ENCODE results near the gene CHRNA4.
"Not testable (repeated sequence)": the region's sequence is repeated elsewhere in the genome, so short reads cannot be mapped to it uniquely, and the experiment has no call there.

The CHRNA4 gene

DNA sequence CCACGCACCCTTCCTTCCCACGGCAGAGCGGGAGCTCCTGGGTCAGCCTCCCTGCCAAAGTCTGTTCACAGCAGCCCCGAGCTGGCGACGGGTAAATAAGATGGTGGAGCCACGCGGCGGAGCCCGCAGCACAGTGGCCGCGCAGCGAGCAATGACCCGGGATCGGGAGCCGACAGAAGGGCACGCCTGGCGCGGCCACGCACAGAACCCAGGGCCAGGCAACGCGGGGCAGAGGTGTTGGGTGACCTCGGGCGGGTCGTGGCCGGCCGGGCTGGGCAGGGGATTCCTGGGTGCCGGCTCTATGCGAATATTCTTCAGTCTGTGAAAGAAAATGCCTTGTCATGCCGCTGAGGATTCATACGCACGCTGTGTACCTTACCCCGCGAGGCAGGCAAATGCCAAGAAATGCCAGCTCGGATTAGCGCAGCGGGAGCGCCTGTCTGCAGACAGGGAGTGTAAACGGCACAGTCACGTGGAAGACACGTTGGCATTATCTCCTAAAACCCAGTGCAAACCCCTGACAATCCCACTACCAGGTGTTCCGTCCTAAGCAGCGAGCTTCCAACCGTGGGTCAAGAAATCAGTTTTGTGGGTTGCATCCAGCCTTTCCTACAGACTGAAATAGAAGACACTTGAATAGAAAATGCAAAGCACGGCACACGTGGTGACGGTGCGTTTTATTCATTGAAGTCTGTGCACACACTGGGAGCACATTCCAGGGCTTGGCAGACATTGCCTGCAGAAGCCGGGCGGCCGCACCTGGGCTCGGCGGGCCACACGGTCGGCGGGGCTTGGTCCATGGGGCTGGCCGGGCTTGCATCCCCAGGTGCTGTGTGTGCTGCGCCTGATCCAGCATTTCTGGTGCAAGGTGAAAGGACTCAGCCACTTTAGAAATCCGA, 18.3 kb downstream of the CHRNA4 start:
- no peak overlapping the region for H3K27ac ChIP-seq (ENCODE audit: low read depth, low read length)
- peaks cover 0 to 37% of the 10 kb centered on the region in 2 donors for H3K27me3 ChIP-seq (ENCODE audit: control insufficient read depth in 1 of 2, insufficient read depth in 2 of 2, low read length in 2 of 2)
- H3K4me1 ChIP-seq (ENCODE audit: insufficient read depth, low read length) = peaks cover 5% of the 10 kb centered on the region
- no peak overlapping the region for H3K9ac ChIP-seq (ENCODE audit: low read length)
- H3K36me3 ChIP-seq (ENCODE audit: insufficient read depth, low read length) = no peaks in the 10 kb centered on the region
- no peaks in the 10 kb centered on the region for H3K9me3 ChIP-seq (ENCODE audit: low read length)
- no peak overlapping the region for H3K4me3 ChIP-seq (ENCODE audit: low read depth in 1 of 2, low read length in 2 of 2)

DNA sequence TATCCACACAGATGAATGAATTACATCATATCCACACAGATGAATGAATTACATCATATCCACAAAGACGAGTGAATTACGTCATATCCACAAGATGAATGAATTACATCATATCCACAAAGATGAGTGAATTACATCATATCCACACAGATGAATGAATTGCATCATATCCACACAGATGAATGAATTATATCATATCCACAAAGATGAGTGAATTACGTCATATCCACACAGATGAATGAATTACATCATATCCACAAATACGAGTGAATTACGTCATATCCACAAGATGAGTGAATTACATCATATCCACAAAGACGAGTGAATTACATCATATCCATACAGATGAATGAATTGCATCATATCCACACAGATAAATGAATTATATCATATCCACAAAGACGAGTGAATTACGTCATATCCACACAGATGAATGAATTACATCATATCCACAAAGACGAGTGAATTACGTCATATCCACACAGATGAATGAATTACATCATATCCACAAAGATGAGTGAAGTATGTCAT, 20.9 kb downstream of the CHRNA4 start:
- H3K9ac ChIP-seq (ENCODE audit: low read length); H3K27ac ChIP-seq (ENCODE audit: low read depth, low read length); H3K4me3 ChIP-seq (ENCODE audit: low read depth in 1 of 2, low read length in 2 of 2); H3K36me3 ChIP-seq (ENCODE audit: insufficient read depth, low read length); H3K9me3 ChIP-seq (ENCODE audit: low read length); H3K4me1 ChIP-seq (ENCODE audit: insufficient read depth, low read length): not testable (repeated sequence)
- peaks cover 5 to 16% of the 10 kb centered on the region in 2 donors for H3K27me3 ChIP-seq (ENCODE audit: control insufficient read depth in 1 of 2, insufficient read depth in 2 of 2, low read length in 2 of 2)

DNA sequence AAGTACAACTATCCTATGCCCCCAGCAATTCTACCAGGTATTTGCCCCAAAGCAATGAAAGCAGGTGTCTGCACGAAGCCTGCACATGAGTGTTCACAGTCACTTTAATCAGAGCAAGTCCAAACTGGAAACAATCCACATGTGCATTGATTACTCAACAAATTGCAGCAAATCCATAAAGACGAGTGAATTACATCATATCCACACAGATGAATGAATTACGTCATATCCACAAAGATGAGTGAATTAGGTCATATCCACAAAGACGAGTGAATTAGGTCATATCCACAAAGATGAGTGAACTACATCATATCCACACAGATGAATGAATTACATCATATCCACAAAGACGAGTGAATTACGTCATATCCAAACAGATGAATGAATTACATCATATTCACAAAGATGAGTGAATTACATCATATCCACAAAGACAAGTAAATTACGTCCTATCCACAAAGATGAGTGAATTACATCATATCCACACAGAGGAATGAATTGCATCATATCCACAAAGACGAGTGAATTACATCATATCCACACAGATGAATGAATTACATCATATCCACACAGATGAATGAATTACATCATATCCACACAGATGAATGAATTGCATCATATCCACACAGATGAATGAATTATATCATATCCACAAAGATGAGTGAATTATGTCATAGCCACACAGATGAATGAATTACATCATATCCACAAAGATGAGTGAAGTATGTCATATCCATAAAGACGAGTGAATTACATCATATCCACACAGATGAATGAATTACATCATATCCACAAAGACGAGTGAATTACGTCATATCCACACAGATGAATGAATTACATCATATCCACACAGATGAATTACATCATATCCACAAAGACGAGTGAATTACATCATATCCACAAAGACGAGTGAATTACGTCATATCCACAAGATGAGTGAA, 21.7 kb downstream of the CHRNA4 start:
- H3K9me3 ChIP-seq (ENCODE audit: low read length); H3K27ac ChIP-seq (ENCODE audit: low read depth, low read length); H3K36me3 ChIP-seq (ENCODE audit: insufficient read depth, low read length); H3K4me1 ChIP-seq (ENCODE audit: insufficient read depth, low read length); H3K9ac ChIP-seq (ENCODE audit: low read length); H3K4me3 ChIP-seq (ENCODE audit: low read depth in 1 of 2, low read length in 2 of 2): not testable (repeated sequence)
- H3K27me3 ChIP-seq (ENCODE audit: control insufficient read depth in 1 of 2, insufficient read depth in 2 of 2, low read length in 2 of 2) = peaks cover 5 to 13% of the 10 kb centered on the region in 2 donors

GRCh38 chr20:63337786-63338420, 23.2 kb downstream of the CHRNA4 start:
- H3K9me3 ChIP-seq (ENCODE audit: low read length) = no peaks in the 10 kb centered on the region
- no peak overlapping the region for H3K4me3 ChIP-seq (ENCODE audit: low read depth in 1 of 2, low read length in 2 of 2)
- peaks cover 5% of the 10 kb centered on the region in 2 donors for H3K27me3 ChIP-seq (ENCODE audit: control insufficient read depth in 1 of 2, insufficient read depth in 2 of 2, low read length in 2 of 2)
- H3K4me1 ChIP-seq (ENCODE audit: insufficient read depth, low read length) = no peaks in the 10 kb centered on the region
- H3K27ac ChIP-seq (ENCODE audit: low read depth, low read length) = no peak overlapping the region
- no peaks in the 10 kb centered on the region for H3K36me3 ChIP-seq (ENCODE audit: insufficient read depth, low read length)
- no peak overlapping the region for H3K9ac ChIP-seq (ENCODE audit: low read length)

- H3K4me1 ChIP-seq (ENCODE audit: insufficient read depth, low read length) = no peaks in the 10 kb centered on the region
These were observed 24.9 kb downstream of the CHRNA4 start for GRCh38 chr20:63336232-63336752.

DNA sequence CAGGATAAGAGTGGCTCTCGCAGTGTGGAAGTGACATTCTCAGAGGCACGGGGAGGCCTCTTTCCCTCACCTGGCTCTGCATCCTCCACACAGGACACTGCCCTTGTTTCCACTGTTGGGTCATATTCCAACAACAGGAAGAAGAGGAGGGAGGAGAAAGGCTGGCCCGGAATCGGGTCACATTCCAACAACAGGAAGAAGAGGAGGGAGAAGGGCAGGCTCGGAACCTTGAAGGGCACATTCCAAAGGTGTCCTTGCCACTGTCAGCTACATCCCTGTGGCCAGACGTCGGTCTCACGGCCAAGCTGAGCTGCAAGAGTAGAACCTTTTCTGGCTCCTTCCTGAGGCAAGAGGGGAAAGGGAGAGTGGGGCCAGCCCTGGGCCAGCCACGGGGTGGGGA, 25.4 kb downstream of the CHRNA4 start:
- Histone ChIP-seq H3K27me3 (ENCODE audit: control insufficient read depth in 1 of 2, insufficient read depth in 2 of 2, low read length in 2 of 2) (peaks cover 5 to 7% of the 10 kb centered on the region in 2 donors), H3K4me1 (ENCODE audit: insufficient read depth, low read length) (no peaks in the 10 kb centered on the region), H3K36me3 (ENCODE audit: insufficient read depth, low read length) (no peaks in the 10 kb centered on the region), H3K4me3 (ENCODE audit: low read depth in 1 of 2, low read length in 2 of 2) (no peak overlapping the region), H3K9ac (ENCODE audit: low read length) (no peak overlapping the region), H3K9me3 (ENCODE audit: low read length) (peaks cover 6% of the 10 kb centered on the region), H3K27ac (ENCODE audit: low read depth, low read length) (no peak overlapping the region)

More at GRCh38 chr20:63336232-63336752, 24.9 kb downstream of the CHRNA4 start:
- H3K4me3 ChIP-seq (ENCODE audit: low read depth in 1 of 2, low read length in 2 of 2) = no peak overlapping the region
- peaks cover 6% of the 10 kb centered on the region for H3K9me3 ChIP-seq (ENCODE audit: low read length)
- no peak overlapping the region for H3K9ac ChIP-seq (ENCODE audit: low read length)
- H3K27me3 ChIP-seq (ENCODE audit: control insufficient read depth in 1 of 2, insufficient read depth in 2 of 2, low read length in 2 of 2) = peaks cover 5 to 7% of the 10 kb centered on the region in 2 donors
- no peaks in the 10 kb centered on the region for H3K36me3 ChIP-seq (ENCODE audit: insufficient read depth, low read length)
- no peak overlapping the region for H3K27ac ChIP-seq (ENCODE audit: low read depth, low read length)

- H3K27ac ChIP-seq (ENCODE audit: low read depth, low read length); H3K36me3 ChIP-seq (ENCODE audit: insufficient read depth, low read length); H3K4me3 ChIP-seq (ENCODE audit: low read depth in 1 of 2, low read length in 2 of 2); H3K9ac ChIP-seq (ENCODE audit: low read length); H3K4me1 ChIP-seq (ENCODE audit: insufficient read depth, low read length); H3K9me3 ChIP-seq (ENCODE audit: low read length); H3K27me3 ChIP-seq (ENCODE audit: control insufficient read depth in 1 of 2, insufficient read depth in 2 of 2, low read length in 2 of 2): not testable (repeated sequence)
These were observed 26.1 kb downstream of the CHRNA4 start for GRCh38 chr20:63335060-63335459.

GRCh38 chr20:63334356-63334755, 26.8 kb downstream of the CHRNA4 start:
- Histone ChIP-seq H3K4me1 (ENCODE audit: insufficient read depth, low read length) (no peaks in the 10 kb centered on the region), H3K4me3 (ENCODE audit: low read depth in 1 of 2, low read length in 2 of 2) (no peak overlapping the region), H3K27me3 (ENCODE audit: control insufficient read depth in 1 of 2, insufficient read depth in 2 of 2, low read length in 2 of 2) (peaks cover 5 to 17% of the 10 kb centered on the region in 2 donors), H3K9ac (ENCODE audit: low read length) (no peak overlapping the region), H3K36me3 (ENCODE audit: insufficient read depth, low read length) (no peaks in the 10 kb centered on the region), H3K9me3 (ENCODE audit: low read length) (peaks cover 6% of the 10 kb centered on the region), H3K27ac (ENCODE audit: low read depth, low read length) (no peak overlapping the region)

- H3K4me3 ChIP-seq (ENCODE audit: low read depth in 1 of 2, low read length in 2 of 2) = no peak overlapping the region
- H3K9me3 ChIP-seq (ENCODE audit: low read length) = peaks cover 6% of the 10 kb centered on the region
- H3K36me3 ChIP-seq (ENCODE audit: insufficient read depth, low read length) = no peaks in the 10 kb centered on the region
- no peaks in the 10 kb centered on the region for H3K4me1 ChIP-seq (ENCODE audit: insufficient read depth, low read length)
- H3K9ac ChIP-seq (ENCODE audit: low read length) = no peak overlapping the region
- no peak overlapping the region for H3K27ac ChIP-seq (ENCODE audit: low read depth, low read length)
- H3K27me3 ChIP-seq (ENCODE audit: control insufficient read depth in 1 of 2, insufficient read depth in 2 of 2, low read length in 2 of 2) = peaks cover 5 to 21% of the 10 kb centered on the region in 2 donors
These were observed 27.8 kb downstream of the CHRNA4 start for GRCh38 chr20:63333241-63333836.

- Histone ChIP-seq H3K27me3 (ENCODE audit: control insufficient read depth in 1 of 2, insufficient read depth in 2 of 2, low read length in 2 of 2) (peaks cover 4 to 21% of the 10 kb centered on the region in 2 donors), H3K4me3 (ENCODE audit: low read depth in 1 of 2, low read length in 2 of 2) (no peak overlapping the region), H3K4me1 (ENCODE audit: insufficient read depth, low read length) (no peaks in the 10 kb centered on the region), H3K36me3 (ENCODE audit: insufficient read depth, low read length) (no peaks in the 10 kb centered on the region), H3K27ac (ENCODE audit: low read depth, low read length) (no peak overlapping the region), H3K9me3 (ENCODE audit: low read length) (peaks cover 6% of the 10 kb centered on the region), H3K9ac (ENCODE audit: low read length) (no peak overlapping the region)
These were observed 28.5 kb downstream of the CHRNA4 start for GRCh38 chr20:63332488-63333240.
